Ureter (tissue), 1 donor: ENCODE measurements around the gene GPR32. TPM values are rescaled to one million over a fixed set of nuclear protein-coding genes. Genes with fewer than 3 reads are reported as not detected.
"Not testable (repeated sequence)": the region's sequence is repeated elsewhere in the genome, so short reads cannot be mapped to it uniquely, and the experiment has no call there.

Experiments used
- DNase-seq: peaks from one replicate; pipeline ENCODE4 v3.0.0-alpha.2; 2020; ENCODE audit warnings: low spot score
- total RNA-seq: library from RNA; stranded (reverse); gene quantifications from one replicate; pipeline ENCODE4 v1.2.4, GENCODE V29; 2023
- donor health status: DM: yes; HTN: yes; CAD: no.

Gene GPR32
- total RNA-seq, 1 donor from 2014 or later = not detected

GRCh38 chr19:50749490-50749889 is 20.8 kb upstream of the GPR32 start:
- DNase-seq = no peak

GRCh38 chr19:50750010-50750409 is 20.3 kb upstream of the GPR32 start:
- DNase-seq = no peak

- no peak for DNase-seq
Measured at GRCh38 chr19:50753879-50754278, 16.4 kb upstream of the GPR32 start.

GRCh38 chr19:50756244-50756643 is 14.0 kb upstream of the GPR32 start:
- DNase-seq = not testable (repeated sequence)

- DNase-seq = not testable (repeated sequence)
Measured at GRCh38 chr19:50757624-50758023, 12.6 kb upstream of the GPR32 start.

GRCh38 chr19:50759076-50759475 is 11.2 kb upstream of the GPR32 start:
- DNase-seq = not testable (repeated sequence)

- DNase-seq = no peak
Measured at GRCh38 chr19:50759886-50760285, 10.4 kb upstream of the GPR32 start.

- DNase-seq = not testable (repeated sequence)
Measured at GRCh38 chr19:50761501-50761900, 8.8 kb upstream of the GPR32 start.

- not testable (repeated sequence) for DNase-seq
Measured at GRCh38 chr19:50763521-50763920, 6.7 kb upstream of the GPR32 start.

- DNase-seq = no peak
Measured at GRCh38 chr19:50764409-50764808, 5.9 kb upstream of the GPR32 start.

GRCh38 chr19:50766746-50767145 is 3.5 kb upstream of the GPR32 start:
- not testable (repeated sequence) for DNase-seq

- not testable (repeated sequence) for DNase-seq
Measured at GRCh38 chr19:50767263-50767662, 3.0 kb upstream of the GPR32 start.

GRCh38 chr19:50768277-50768676 is 2.0 kb upstream of the GPR32 start:
- DNase-seq = no peak

GRCh38 chr19:50770888-50771287 is 624 bp downstream of the GPR32 start:
- DNase-seq = no peak

- no peak for DNase-seq
Measured at GRCh38 chr19:50772476-50772875, 2.2 kb downstream of the GPR32 start.

GRCh38 chr19:50772912-50773311 is 2.6 kb downstream of the GPR32 start:
- DNase-seq = not testable (repeated sequence)

GRCh38 chr19:50773454-50773853 is 3.2 kb downstream of the GPR32 start:
- not testable (repeated sequence) for DNase-seq

- DNase-seq = no peak
Measured at GRCh38 chr19:50776131-50776530, 5.9 kb downstream of the GPR32 start.

GRCh38 chr19:50777261-50777660 is 7.0 kb downstream of the GPR32 start:
- DNase-seq = no peak

- DNase-seq = no peak
Measured at GRCh38 chr19:50777830-50778303, 7.6 kb downstream of the GPR32 start.

GRCh38 chr19:50778906-50779430 is 8.7 kb downstream of the GPR32 start:
- DNase-seq = no peak

- DNase-seq = no peak
Measured at GRCh38 chr19:50779504-50780457, 9.5 kb downstream of the GPR32 start.
